ENCODE data around the gene USP7.
"Not testable (repeated sequence)": the region's sequence is repeated elsewhere in the genome, so short reads cannot be mapped to it uniquely, and the experiment has no call there.

The USP7 gene

DNA sequence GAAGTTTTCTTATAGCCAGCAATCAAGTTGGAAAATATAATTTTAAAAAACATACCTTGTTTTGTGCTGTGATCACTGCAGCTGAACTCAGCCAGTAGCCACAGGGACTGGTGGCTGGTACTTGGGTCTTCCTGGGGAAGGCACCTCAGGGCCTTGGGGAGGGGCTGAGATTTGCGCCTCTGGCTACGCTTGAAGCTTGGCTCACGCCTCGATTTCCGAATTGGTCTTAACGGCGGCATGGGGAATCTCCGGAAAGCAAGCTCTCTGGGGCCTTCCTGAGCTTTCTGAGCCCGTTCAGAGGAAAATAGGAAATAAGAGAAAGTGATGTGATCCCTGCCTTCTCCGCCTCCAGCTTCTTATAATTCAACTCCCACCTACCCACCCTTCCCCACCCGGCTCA, 11.3 kb upstream of the USP7 start:
- TF ChIP-seq, protein P1, sequence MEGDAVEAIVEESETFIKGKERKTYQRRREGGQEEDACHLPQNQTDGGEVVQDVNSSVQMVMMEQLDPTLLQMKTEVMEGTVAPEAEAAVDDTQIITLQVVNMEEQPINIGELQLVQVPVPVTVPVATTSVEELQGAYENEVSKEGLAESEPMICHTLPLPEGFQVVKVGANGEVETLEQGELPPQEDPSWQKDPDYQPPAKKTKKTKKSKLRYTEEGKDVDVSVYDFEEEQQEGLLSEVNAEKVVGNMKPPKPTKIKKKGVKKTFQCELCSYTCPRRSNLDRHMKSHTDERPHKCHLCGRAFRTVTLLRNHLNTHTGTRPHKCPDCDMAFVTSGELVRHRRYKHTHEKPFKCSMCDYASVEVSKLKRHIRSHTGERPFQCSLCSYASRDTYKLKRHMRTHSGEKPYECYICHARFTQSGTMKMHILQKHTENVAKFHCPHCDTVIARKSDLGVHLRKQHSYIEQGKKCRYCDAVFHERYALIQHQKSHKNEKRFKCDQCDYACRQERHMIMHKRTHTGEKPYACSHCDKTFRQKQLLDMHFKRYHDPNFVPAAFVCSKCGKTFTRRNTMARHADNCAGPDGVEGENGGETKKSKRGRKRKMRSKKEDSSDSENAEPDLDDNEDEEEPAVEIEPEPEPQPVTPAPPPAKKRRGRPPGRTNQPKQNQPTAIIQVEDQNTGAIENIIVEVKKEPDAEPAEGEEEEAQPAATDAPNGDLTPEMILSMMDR (IDR thresholded peaks at IDR 0.05; ENCODE audit: low read depth, low read length, missing control alignments): no peak
- no peak for DNase-seq (ENCODE audit: extremely low read depth, low read depth)
- no peak overlapping the region for H3K4me3 ChIP-seq (replicated peaks; ENCODE audit: low read depth, low read length)

DNA sequence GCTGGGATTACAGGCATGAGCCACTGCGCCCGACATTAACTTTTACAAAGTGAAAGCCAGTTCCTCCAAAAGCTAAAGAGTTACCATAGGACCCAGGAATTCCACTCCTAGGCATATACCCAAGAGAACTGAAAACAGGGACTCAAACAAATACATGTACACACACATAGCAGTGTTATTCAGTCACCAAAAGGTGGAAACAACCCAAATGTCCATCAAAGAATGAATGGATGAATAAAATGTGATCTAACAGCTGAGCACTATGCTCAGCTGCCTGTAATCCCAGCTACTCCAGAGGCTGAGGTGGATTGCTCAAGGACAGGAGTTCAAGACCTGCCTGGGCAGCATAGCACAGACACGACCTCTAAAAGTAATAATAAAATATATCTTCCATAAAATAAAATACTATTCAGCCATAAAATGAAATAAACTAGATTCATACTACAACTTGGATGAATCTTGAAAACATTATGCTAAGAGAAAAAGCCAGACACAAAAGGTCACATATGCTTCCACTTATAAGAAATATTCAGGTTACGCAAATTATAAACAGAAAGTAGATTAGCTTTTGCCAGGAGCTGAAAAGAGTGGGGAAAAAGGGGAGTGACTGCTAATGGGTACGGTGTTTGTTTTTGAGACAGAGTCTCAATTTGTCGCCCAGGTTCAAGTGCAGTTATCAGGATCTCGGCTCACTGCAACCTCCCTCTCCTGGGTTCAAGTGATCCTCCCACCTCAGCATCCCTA, 9.3 kb upstream of the USP7 start:
- TF ChIP-seq, protein P1 (IDR thresholded peaks at IDR 0.05; ENCODE audit: low read depth, low read length, missing control alignments): no peak
- no peak for DNase-seq (ENCODE audit: extremely low read depth, low read depth)
- H3K4me3 ChIP-seq (replicated peaks; ENCODE audit: low read depth, low read length): no peak overlapping the region

DNA sequence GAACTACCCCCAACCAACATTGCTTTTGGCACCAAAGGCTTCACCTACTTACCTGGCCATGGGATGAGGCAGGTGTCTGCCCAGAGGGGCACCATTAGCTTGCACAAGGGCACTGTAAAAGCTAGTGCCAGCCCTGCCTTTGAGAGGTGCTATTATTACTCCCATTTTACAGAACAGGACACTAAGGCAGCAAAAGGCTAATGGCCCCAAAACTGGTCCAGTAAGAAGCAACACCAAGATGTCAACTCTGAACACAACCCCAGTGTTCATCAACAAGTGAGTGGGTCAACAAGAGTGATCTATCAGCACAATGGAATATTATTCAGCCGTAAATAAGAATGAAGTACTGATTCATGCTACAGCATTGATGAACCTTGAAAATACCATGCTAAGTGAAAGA, 7.7 kb upstream of the USP7 start:
- H3K4me3 ChIP-seq (replicated peaks; ENCODE audit: low read depth, low read length): no peak overlapping the region
- no peak for DNase-seq (ENCODE audit: extremely low read depth, low read depth)
- TF ChIP-seq, protein P1 (IDR thresholded peaks at IDR 0.05; ENCODE audit: low read depth, low read length, missing control alignments): no peak

DNA sequence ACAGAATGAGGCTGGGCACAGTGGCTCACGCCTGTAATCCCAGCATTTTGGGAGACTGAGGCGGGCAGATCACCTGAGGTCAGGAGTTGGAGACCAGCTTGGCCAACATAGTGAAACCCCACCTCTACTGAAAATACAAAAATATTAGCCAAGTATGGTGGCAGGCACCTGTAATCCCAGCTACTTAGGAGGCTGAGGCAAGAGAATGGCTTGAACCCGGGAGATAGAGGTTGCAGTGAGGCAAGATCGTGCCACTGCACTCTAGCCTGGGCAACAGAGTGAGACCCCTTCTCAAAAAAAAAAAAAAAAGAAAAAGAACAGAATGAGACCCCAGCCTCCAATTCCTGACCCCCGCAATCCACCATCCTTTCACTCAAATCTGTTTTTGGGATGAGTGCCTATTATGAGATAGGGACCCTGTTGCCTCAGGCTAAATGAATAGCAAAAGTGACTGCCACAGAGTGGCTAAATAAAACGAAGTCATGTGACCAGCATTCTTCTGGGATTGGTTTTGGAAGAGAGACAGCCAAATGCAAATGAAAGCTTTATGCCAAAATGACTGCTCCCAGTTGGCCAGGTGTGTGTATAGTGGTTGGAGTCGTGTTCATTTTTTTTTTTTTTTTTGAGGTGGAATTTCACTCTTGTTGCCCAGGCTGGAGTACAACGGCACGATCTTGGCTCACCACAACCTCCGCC, 5.6 kb upstream of the USP7 start:
- H3K4me3 ChIP-seq (replicated peaks; ENCODE audit: low read depth, low read length); DNase-seq (ENCODE audit: extremely low read depth, low read depth): not testable (repeated sequence)

DNA sequence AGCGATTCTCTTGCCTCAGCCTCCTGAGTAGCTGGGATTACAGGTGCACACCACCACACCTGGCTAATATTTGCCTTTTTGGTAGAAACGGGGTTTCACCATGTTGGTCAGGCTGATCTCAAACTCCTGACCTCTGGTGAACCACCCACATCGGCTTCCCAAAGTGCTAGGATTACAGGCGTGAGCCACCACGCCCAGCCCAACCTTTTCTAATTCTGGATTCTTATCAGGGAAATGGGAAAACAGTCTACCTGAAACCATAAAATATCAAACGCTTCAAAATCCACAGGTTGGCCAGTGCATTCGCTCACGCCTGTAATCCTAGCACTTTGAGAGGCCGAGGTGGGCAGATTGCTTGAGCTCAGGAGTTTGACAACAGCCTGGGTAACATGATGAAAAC, 4.3 kb upstream of the USP7 start:
- not testable (repeated sequence) for DNase-seq (ENCODE audit: extremely low read depth, low read depth); H3K4me3 ChIP-seq (replicated peaks; ENCODE audit: low read depth, low read length)

DNA sequence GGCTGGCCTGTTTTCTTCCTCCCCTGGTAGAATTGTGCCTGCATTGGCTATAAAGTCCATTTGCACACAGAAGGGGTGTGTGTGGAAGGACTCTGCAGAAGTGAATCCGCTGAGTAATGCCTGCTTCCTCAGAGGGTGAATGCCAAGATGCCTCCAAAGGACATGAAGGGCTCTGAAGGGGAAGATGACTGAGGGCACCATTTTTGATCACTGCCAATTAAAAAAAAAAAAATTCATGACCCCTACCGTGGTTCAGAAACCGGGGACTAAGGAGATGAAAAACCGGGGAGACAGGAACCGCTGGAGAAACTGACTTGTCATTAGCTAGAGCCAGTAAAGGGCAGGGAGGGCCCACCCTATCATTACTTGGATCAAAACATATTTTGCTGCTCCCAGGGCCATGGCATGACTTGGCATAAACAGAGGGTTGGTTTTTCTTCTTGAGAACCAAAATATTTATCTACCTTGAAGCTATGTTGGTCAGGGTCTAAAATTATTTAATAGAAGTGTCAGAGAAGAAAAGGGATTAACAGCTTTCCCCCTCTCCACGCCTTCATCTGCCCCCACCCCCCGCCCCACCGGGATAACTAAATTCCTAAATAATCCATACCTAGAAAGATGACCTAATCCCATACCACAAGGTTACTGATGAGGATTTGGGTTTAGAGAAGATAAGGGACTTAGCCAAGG, 3.6 kb upstream of the USP7 start:
- TF ChIP-seq, protein P1 (IDR thresholded peaks at IDR 0.05; ENCODE audit: low read depth, low read length, missing control alignments): no peak
- no peak overlapping the region for H3K4me3 ChIP-seq (replicated peaks; ENCODE audit: low read depth, low read length)
- no peak for DNase-seq (ENCODE audit: extremely low read depth, low read depth)

DNA sequence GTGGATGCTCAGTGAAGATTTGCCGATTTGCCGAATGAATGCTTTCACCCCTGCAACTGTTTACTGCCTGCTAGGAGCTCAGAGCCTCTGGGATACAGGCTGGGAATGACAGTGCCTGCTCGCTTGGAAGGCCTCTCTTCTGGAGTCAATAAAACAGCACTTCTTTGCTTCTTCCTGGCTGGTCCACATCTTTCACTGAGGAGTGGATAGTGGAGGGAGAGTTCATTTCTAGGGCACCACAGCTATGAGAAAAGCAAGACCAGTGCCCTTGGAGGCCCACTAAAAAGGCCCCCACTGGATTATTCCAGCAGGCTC, 3.1 kb upstream of the USP7 start:
- TF ChIP-seq, protein P1 (IDR thresholded peaks at IDR 0.05; ENCODE audit: low read depth, low read length, missing control alignments): no peak

More for the DNA sequence above, 3.1 kb upstream of the USP7 start:
- H3K4me3 ChIP-seq (replicated peaks; ENCODE audit: low read depth, low read length): no peak overlapping the region
- no peak for DNase-seq (ENCODE audit: extremely low read depth, low read depth)
